Fibroblast of lung (primary cell): ENCODE measurements around the gene RGPD4. TPM values are rescaled to one million over a fixed set of nuclear protein-coding genes. Genes with fewer than 3 reads are reported as not detected.

Source experiments
- polyA plus RNA-seq, 2 donors: library from polyadenylated mRNA; depleted of rRNA in 1 of 2; stranded (reverse) in 1 of 2; unstranded in 1 of 2; fragments of >200 nt; gene quantifications; 2 replicates each; pipeline ENCODE4 v1.2.1, GENCODE V29; 2011 to 2012; ENCODE audit warnings: missing spikeins in 1 of 2
- total RNA-seq: library from RNA; depleted of rRNA; stranded (reverse); fragments of >200 nt; gene quantifications from 2 replicates; pipeline ENCODE4 v1.2.1, GENCODE V29; 2014

RGPD4 gene
- total and polyA plus RNA-seq, 2 donors (not counting 1 experiment from before 2014, with no cell fraction given) = under 0.01 TPM; not detected in 1

Other genes with a start within 250 kb of the RGPD4 start
- gene SLC5A7, start 159.6 kb downstream of the RGPD4 start, total RNA-seq = not detected in 2 replicates
- not detected in 2 replicates for gene SLC5A7, start 159.6 kb downstream of the RGPD4 start, polyA plus RNA-seq